Measurements from ENCODE around the gene CD63. TPM values are rescaled to one million over a fixed set of nuclear protein-coding genes. Genes with fewer than 3 reads are reported as not detected.

The CD63 gene
- total and polyA plus RNA-seq, 9 of the 15 experiments (the other 6 are each of a cell fraction or from before 2014, with no cell fraction given) = 313 to 735 (median 433) TPM

- TSS peak; percentile 58 for BruUV-seq (replicated peaks)
- FAIRE-seq = peak; percentile 85
- H3K4me1 ChIP-seq (replicated peaks in 1 of 2; ENCODE audit: control insufficient read depth in 2 of 2, insufficient read depth in 2 of 2, low read length in 2 of 2) = peaks cover 18 to 26% of the 10 kb centered on the region in 2 experiments; a peak in 4 of 5 replicates
- TF ChIP-seq RBM22 (IDR thresholded peaks at IDR 0.05; ENCODE audit: low read depth, low read length, poor library complexity, severe bottlenecking) (no peak), RCOR1 (IDR thresholded peaks at IDR 0.05; ENCODE audit: borderline replicate concordance in 1 of 2, low read depth in 2 of 2, low read length in 2 of 2) (peak in 1 of 2 experiments; percentile 74; a peak in 2 of 4 replicates), STAT5B (CRISPR knock-in tag; IDR thresholded peaks at IDR 0.05) (no peak), ZKSCAN1 (IDR thresholded peaks at IDR 0.05; ENCODE audit: low read depth, low read length) (peak; percentile 43; the same call in 1 of the 2 replicates), KAT2B (IDR thresholded peaks at IDR 0.05; ENCODE audit: low read depth, low read length) (no peak), ZNF140 (CRISPR knock-in tag; IDR thresholded peaks at IDR 0.05) (no peak), SETDB1 (IDR thresholded peaks at IDR 0.05; ENCODE audit: low read length) (no peak), POLR2A (conservative IDR thresholded peaks at IDR 0.05) (peak; percentile 77), ZNF263 (CRISPR knock-in tag; IDR thresholded peaks at IDR 0.05; ENCODE audit: borderline replicate concordance) (peak; percentile 35; the same call in 1 of the 2 replicates), CXXC5 (CRISPR knock-in tag; IDR thresholded peaks at IDR 0.05) (peak; percentile 88), ESRRB (CRISPR knock-in tag; IDR thresholded peaks at IDR 0.05; ENCODE audit: borderline replicate concordance) (no peak), ZNF561 (CRISPR knock-in tag; conservative IDR thresholded peaks at IDR 0.05) (no peak), USF1 (CRISPR knock-in tag; IDR thresholded peaks at IDR 0.05) (peak; percentile 99), ZBTB5 (IDR thresholded peaks at IDR 0.05) (no peak)
Observed at GRCh38 chr12:55715833-55716581, 12.8 kb downstream of the CD63 start, which contains the start of gene BLOC1S1. Gene BLOC1S1, plus strand, starts transcription at chr12:55716046. Its CDS starts 6 bp downstream, at chr12:55716052.

More at GRCh38 chr12:55715833-55716581, 12.8 kb downstream of the CD63 start, which contains the start of gene BLOC1S1:
- Histone ChIP-seq H3K27ac (ENCODE audit: extremely low read depth, low read depth, low read length) (peak within 1 kb of the TSS; percentile 88), H3K9ac (ENCODE audit: insufficient read depth in 1 of 2, low read depth in 2 of 2, low read length in 2 of 2) (peak within 1 kb of the TSS; percentile 82 to 92), H3K27me3 (ENCODE audit: control insufficient read depth in 2 of 2, insufficient read depth in 2 of 2, low read length in 2 of 2) (no peaks in the 10 kb centered on the region), H3K79me2 (ENCODE audit: control insufficient read depth, insufficient read depth, low read length) (peaks cover 6% of the 10 kb centered on the region; the same call in 2 of the 3 replicates), H3K9me1 (ENCODE audit: control insufficient read depth, insufficient read depth, low read length) (no peaks in the 10 kb centered on the region), H4K20me1 (replicated peaks; ENCODE audit: control insufficient read depth, insufficient read depth, low read length) (no peaks in the 10 kb centered on the region; the same call in 1 of the 2 replicates), H3K4me3 (peak within 1 kb of the TSS; percentile 84), H3K36me3 (ENCODE audit: control insufficient read depth, insufficient read depth, low read length) (no peaks in the 10 kb centered on the region; the same call in 2 of the 3 replicates), H2AFZ (ENCODE audit: low read depth, low read length) (peak within 1 kb of the TSS; percentile 98), H3K9me3 (replicated peaks; ENCODE audit: control insufficient read depth, insufficient read depth, low read depth, low read length) (no peaks in the 10 kb centered on the region), H3K4me2 (ENCODE audit: insufficient read depth, low read length) (peak within 1 kb of the TSS; percentile 90)
- intact Hi-C loops (cut with micrococcal nuclease) (loop anchor here (1.0 kb wide), 1 partner anchor 12 kb away; no protein-coding TSS in a partner anchor), in situ Hi-C loops (cut with MboI) (no loop called here)
- DNase-seq (ENCODE audit: extremely low read depth in 1 of 4, low spot score in 3 of 4) = peak; percentile 96 to 98 (median 97)
- POLR2A ChIA-PET = interaction anchor here (0.9 to 2.8 kb wide), 5 partner anchors 9 to 281 kb away, joined by 3 to 12 read pairs (median 3); partner anchors contain the start of genes CD63 and SUOX
- peak; percentile 97 for ATAC-seq
- CTCF ChIA-PET (ENCODE audit: low intra/inter-chr PET ratio) = no interaction called here
- 2% methylated on average over 41 of the region's 42 CpGs for WGBS (ENCODE audit: insufficient coverage, low coverage, missing lambda C conversion rate)

Data from K562 (cell line).